Stimulated activated CD4-positive, alpha-beta T cell treated with anti-CD3 and anti-CD28 coated beads, Interleukin-12 subunit alpha, Interleukin-12 subunit beta, amount 100 ng/mL, for 48 hours (primary cell): Measurements from ENCODE around the gene AKAP8L.
A peak's percentile ranks its signal among the peaks of the same experiment; 100 is the strongest.
"Not testable (repeated sequence)": the region's sequence is repeated elsewhere in the genome, so short reads cannot be mapped to it uniquely, and the experiment has no call there.

ENCODE experiments used
- DNase-seq, 3 donors: peaks; one replicate each; pipeline ENCODE4 v3.0.0-alpha.2; 2020; ENCODE audit warnings: low read depth in 2 of 3, low spot score in 1 of 3

Gene AKAP8L

DNA sequence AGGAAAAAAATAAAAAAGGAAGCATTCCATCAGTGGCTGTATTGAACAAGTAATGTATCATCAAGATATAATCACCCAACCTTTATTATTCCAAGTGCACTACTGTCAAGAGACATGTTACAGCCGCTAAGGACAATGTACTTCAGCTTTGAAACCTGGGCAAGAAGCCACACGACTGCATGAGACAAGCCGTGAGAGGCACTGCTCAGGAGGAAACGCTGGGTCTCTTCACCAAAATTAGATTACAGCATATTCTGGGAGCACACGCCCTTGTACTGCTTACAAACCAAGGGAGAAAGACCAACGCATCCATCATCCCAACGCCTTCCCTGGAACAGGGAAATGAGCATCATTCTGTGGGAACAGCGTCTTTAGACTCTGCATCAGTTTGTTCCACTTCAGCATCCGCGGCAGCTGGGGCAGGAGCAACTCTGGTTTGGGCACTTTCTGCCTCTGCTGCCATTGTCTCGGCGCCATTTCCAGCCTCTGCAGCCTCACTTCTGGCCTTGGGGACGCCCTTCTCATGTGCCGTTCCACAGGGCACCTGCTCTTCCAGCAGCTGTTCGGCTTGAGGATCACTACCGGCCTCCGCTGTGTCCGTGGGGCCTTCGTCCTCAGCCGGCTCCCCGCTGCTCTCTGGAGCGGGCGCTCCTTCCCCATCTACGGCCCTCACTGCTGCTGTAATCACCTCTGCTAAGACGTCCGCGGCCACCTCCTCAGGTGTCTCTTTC lies 64.1 kb downstream of the AKAP8L start:
- DNase-seq = no peak

GRCh38 chr19:15353908-15354307 lies 64.9 kb downstream of the AKAP8L start:
- DNase-seq = no peak

GRCh38 chr19:15352535-15352934 lies 66.3 kb downstream of the AKAP8L start:
- not testable (repeated sequence) for DNase-seq

- not testable (repeated sequence) for DNase-seq
Observed at GRCh38 chr19:15341328-15341727, 77.5 kb downstream of the AKAP8L start.

DNA sequence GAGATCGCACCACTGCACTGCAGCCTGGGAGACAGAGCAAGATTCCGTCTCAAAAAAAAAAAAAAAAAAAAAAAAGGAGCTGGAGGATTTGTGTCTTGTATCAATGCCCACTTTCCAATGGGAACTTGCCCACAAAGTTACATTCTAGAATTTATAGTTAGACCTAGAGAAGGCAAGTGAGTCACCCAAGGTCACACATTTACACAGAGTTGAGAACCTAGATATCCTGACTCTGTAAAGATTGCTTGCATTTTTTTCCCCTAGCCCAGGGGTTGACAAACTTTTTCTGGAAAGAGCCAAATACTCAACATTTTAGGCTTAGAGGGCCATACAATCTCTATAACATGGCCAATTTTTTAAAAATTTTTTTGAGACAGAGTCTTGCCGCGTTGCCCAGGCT lies 78.7 kb downstream of the AKAP8L start:
- DNase-seq = no peak

GRCh38 chr19:15337202-15337601 lies 81.6 kb downstream of the AKAP8L start:
- DNase-seq = no peak

DNA sequence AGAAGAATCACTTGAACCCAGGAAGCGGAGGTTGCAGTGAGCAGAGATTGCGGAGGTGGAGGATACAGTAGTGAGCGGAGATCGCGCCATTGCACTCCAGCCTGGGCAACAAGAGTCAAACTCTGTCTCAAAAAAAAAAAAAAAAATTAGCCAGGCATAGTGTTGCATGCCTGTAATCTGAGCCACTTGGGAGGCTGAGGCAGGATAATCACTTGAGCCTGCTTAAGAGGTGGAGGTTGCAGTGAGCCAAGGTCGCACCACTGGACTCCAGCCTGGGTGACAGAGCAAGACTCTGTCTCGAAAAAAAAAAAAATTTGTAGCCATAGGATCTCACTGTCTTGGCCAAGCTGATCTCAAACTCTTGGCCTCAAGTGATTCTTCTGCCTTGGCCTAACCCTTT lies 82.8 kb downstream of the AKAP8L start:
- DNase-seq = not testable (repeated sequence)

DNA sequence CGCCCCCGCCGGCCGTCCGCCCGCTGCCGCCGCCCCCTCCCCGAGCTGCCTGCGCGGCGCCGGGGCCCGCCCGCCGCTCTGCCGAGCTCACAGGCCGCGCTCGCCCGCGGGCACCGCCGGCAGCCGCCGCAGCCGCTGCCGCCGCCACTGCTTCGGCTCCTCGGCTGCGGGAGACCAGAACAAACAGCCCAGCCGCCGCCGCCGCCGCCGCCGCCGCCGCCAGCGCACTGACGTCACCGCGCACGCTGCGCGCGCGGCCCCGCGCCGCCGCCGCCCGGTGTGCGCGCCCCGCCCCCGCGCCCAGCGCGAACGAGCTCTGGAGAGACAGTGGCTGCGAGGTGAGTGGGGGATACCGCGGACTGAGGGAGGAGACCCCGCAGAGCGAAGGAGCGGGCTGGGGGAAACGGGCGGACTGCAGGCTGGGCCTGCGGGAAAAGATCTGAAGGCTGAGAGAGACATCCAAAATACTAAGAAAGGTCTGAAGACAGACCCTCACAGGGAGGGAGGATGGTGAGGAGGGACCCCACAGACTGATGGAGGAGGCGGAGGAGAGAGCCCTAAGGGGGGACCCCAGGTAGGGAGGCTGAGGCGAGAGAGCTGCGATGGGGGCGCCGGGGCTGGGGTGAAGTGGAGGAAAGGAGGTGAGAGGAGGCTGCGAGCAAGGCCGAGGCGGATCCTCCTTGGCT lies 86.3 kb downstream of the AKAP8L start, which contains the start of gene BRD4:
Gene BRD4, minus strand, starts transcription at position 229 of the 686 bp plus-strand sequence. CDS start 59,440 bp downstream, outside the sequence.
- DNase-seq = peak; percentile 50 to 72 (median 57)

- peak in 2 of 3 donors; percentile 25 to 52 for DNase-seq
Observed at GRCh38 chr19:15331419-15332310, 87.1 kb downstream of the AKAP8L start.

DNA sequence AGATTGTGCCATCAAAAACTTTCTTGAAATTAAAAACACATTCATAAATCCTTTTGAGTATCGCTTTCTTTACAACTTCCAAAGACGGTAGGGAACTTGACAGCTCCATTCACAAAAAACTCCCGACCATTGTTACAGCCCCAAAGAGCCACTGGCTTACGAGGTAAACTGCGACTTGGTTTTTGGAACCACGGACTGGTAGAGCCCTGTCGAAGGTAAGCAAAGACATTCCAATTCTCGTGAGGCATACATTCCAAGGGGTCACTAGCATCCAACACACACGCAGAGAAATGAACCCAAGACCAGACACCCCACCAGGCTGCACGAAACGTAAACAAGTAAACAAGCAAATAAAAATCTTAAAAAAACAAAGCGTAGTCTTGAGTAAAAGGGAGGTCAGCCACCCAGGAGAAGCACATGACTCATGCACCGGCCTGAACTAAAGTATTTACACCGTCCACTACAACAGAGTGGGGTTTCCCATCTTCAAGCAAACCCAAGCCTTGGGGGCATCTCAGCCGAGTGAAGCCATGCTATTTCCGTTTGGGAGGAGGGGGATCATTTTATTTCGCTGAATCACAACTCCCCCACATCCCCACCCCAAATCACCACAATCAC lies 87.9 kb downstream of the AKAP8L start:
- no peak for DNase-seq
